HEK293T (cell line): ENCODE measurements around the gene CA11.

ENCODE experiments used
- CTCF ChIA-PET: fragments of 350-600 bp; formaldehyde crosslinking; extraction: SDS; loops from one replicate; lab custom pipeline; 2021; ENCODE audit warnings: antibody characterized with exemption, inconsistent platforms; lab: Yijun Ruan, JAX
- POLR2A ChIA-PET: fragments of 350-600 bp; formaldehyde crosslinking; extraction: SDS; loops from one replicate; lab custom pipeline; 2020; ENCODE audit warnings: antibody characterized with exemption, inconsistent platforms; lab: Yijun Ruan, JAX
- DNase-seq: peaks from one replicate; pipeline ENCODE4 v3.0.0; 2012; ENCODE audit warnings: mixed read lengths; ENCODE audit errors: extremely low spot score
- ARNT ChIP-seq: fragments of 450-650 bp; IDR thresholded peaks from 2 replicates; pipeline ENCODE4 v1.6.1; 2017; ENCODE audit warnings: mild to moderate bottlenecking
- BHLHE40 ChIP-seq: fragments of 450-650 bp; IDR thresholded peaks from 2 replicates; pipeline ENCODE4 v1.6.1; 2016; ENCODE audit warnings: mild to moderate bottlenecking, moderate library complexity, borderline replicate concordance
- CTBP1 ChIP-seq: fragments of 450-650 bp; IDR thresholded peaks from 2 replicates; pipeline ENCODE4 v1.6.1; 2016; ENCODE audit warnings: borderline replicate concordance
- ELF4 ChIP-seq: fragments of 450-650 bp; IDR thresholded peaks from 2 replicates; pipeline ENCODE4 v1.6.1; 2017; ENCODE audit warnings: antibody characterized with exemption
- FOXA1 ChIP-seq: fragments of 450-650 bp; IDR thresholded peaks from 2 replicates; pipeline ENCODE4 v1.6.1; 2016; ENCODE audit warnings: mild to moderate bottlenecking
- FOXK2 ChIP-seq: fragments of 450-650 bp; IDR thresholded peaks from 2 replicates; pipeline ENCODE4 v1.6.1; 2016; ENCODE audit warnings: mild to moderate bottlenecking
- FOXM1 ChIP-seq: fragments of 450-650 bp; IDR thresholded peaks from 2 replicates; pipeline ENCODE4 v1.6.1; 2017; ENCODE audit warnings: mild to moderate bottlenecking, borderline replicate concordance
- HDGF ChIP-seq: fragments of 450-650 bp; IDR thresholded peaks from 2 replicates; pipeline ENCODE4 v1.6.1; 2017; ENCODE audit warnings: antibody characterized with exemption, borderline replicate concordance
- L3MBTL2 ChIP-seq: fragments of 450-650 bp; conservative IDR thresholded peaks from 2 replicates; pipeline ENCODE4 v1.6.1; 2016; ENCODE audit warnings: mild to moderate bottlenecking
- LEF1 ChIP-seq: fragments of 450-650 bp; IDR thresholded peaks from 2 replicates; pipeline ENCODE4 v1.6.1; 2017; ENCODE audit warnings: mild to moderate bottlenecking, borderline replicate concordance
- NFRKB ChIP-seq: fragments of 450-650 bp; IDR thresholded peaks from 2 replicates; pipeline ENCODE4 v1.6.1; 2016; ENCODE audit warnings: mild to moderate bottlenecking, moderate library complexity
- SP1 ChIP-seq: fragments of 450-650 bp; IDR thresholded peaks from 2 replicates; pipeline ENCODE4 v1.6.1; 2017
- SUZ12 ChIP-seq: fragments of 450-650 bp; IDR thresholded peaks from 2 replicates; pipeline ENCODE4 v1.6.1; 2016; ENCODE audit warnings: mild to moderate bottlenecking
- TARDBP ChIP-seq: fragments of 450-650 bp; IDR thresholded peaks from 2 replicates; pipeline ENCODE4 v1.6.1; 2016
- ZNF384 ChIP-seq: fragments of 450-650 bp; IDR thresholded peaks from 2 replicates; pipeline ENCODE4 v1.6.1; 2016
- TF ChIP-seq, protein P1 (sequence below): fragments of 450-650 bp; IDR thresholded peaks from 2 replicates; pipeline ENCODE4 v1.6.1; 2016

The CA11 gene

DNA sequence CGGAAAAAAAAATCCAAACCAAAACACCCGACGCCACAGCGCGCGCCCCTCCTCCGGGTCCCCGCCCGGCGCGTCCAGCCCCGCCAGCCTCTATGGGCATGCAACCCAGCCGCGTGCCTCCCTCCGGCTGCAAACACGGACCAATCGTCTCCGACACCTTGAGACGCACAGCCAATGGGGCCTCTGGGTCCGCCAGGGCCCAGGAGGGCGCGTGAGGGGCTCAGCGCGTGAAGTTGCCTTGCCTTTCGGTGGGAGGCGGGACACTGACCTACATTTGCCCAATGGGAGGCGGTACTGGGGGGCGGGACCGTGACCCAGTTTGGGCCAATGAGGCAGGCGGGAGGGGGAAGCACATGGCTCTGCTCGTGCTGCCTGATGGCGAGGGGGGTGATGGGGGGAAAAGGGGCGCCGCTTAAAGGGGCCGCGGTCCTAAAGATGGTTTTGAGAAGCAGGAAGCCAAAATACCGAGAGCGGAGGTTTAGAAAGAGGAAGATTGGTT lies 8.5 kb downstream of the CA11 start:
- ChIA-PET POLR2A (interaction anchor here (1.8 to 2.3 kb wide), 2 partner anchors 8 to 18 kb away, joined by 7 to 12 read pairs; partner anchors contain the start of genes CA11, RPL18 and SPHK2), CTCF (no interaction called here)
- DNase-seq: peak; percentile 84
- TF ChIP-seq FOXM1 (0 out of 2 replicates have a peak, but pooled peaks have one; percentile 21), HDGF (peak; percentile 72; the same call in 1 of the 2 replicates), ARNT (no peak), L3MBTL2 (peak; percentile 100), FOXK2 (no peak), SP1 (no peak)

DNA sequence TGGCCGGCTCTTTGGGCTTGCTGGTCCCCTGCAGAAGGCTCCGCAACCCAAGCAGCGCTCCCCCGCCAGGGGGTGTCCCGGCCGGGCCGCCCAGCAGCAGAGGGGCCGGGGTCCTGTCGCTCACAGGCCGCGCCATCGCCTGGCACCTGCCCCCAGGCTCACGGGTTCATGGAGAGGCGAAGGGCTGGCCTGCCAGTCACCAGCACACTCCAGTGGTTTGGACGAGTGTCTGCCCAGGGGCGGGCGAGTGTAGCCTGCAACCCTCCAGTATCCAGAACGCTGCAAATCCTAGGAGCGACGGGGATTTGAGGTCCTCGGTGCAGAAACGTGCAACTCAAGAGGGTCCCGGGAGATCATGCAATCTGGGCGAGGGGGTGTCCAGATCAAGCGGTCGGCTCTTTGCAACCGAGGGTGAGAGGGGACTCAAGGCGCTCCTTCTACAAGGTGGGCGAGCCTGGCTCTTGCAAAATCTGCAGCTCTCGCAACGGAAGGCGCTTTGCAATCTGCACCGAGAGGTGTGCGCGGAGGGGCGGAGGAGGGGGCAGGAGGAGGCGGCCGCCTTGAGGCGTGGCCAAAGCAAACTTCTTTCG lies 9.0 kb downstream of the CA11 start, which contains the start of gene DBP:
Gene DBP, minus strand, starts transcription at position 521 of the 590 bp plus-strand sequence. Its CDS starts 385 bp downstream, at position 136.
- ChIA-PET POLR2A (interaction anchor here (1.8 to 2.3 kb wide), 2 partner anchors 9 to 18 kb away, joined by 7 to 12 read pairs; partner anchors contain the start of genes CA11, RPL18 and SPHK2), CTCF (no interaction called here)

DNA sequence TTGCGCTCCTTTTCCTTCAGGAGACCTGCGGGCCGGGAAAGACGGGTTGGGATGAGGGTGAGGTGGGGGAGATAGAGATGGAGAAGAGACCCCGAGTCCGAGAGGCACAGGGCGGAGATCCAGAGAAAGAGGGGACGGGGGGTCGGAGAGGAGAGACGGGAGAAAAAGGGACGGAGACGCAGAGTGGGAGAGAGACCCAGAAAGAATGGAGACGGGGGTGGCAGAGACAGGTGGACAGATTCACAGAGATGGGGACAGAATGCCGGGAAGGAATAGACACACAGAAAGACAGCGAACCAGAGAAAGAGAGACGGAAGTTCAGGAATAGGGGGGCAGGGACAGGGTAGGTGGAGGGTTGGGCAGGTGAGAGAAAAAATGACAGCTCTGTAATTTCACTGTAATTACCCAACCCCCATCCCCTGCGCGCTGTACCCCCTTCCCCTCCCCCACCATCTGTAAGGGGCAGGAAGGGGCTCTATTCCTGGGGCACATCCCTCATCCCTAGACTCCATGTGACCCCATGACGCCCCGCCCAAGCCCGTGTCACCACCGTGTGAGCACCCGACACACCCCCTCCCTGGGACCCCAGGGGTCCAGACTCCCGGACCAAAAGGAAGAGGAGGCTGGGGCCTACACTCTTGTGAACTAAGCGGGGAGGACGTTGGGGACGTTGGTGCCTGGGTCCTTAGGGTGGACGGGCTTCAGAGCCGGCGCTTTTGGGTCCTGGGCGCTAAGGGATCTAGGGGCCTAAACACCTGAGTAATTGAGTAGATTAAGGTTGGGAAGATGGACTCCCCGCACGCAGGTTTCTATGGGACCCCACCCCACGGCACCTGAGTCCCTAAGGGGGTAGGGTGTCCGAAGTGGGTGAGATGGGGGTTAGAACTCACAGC lies 9.8 kb downstream of the CA11 start:
- CTCF ChIA-PET: no interaction called here
- POLR2A ChIA-PET: interaction anchor here (1.8 to 2.3 kb wide), 2 partner anchors 10 to 17 kb away, joined by 7 to 12 read pairs; partner anchors contain the start of genes CA11, RPL18 and SPHK2
- no peak for TF ChIP-seq TARDBP
- TF ChIP-seq ELF4: no peak
- TF ChIP-seq SUZ12: no peak
- no peak for TF ChIP-seq CTBP1
- TF ChIP-seq ZNF384: no peak
- TF ChIP-seq SP1: no peak
- no peak for TF ChIP-seq LEF1
- TF ChIP-seq HDGF: no peak
- TF ChIP-seq ARNT: no peak
- no peak for TF ChIP-seq BHLHE40
- no peak for TF ChIP-seq FOXK2
- TF ChIP-seq L3MBTL2: no peak
- no peak for TF ChIP-seq FOXA1
- TF ChIP-seq, protein P1, sequence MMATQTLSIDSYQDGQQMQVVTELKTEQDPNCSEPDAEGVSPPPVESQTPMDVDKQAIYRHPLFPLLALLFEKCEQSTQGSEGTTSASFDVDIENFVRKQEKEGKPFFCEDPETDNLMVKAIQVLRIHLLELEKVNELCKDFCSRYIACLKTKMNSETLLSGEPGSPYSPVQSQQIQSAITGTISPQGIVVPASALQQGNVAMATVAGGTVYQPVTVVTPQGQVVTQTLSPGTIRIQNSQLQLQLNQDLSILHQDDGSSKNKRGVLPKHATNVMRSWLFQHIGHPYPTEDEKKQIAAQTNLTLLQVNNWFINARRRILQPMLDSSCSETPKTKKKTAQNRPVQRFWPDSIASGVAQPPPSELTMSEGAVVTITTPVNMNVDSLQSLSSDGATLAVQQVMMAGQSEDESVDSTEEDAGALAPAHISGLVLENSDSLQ: no peak
- no peak for TF ChIP-seq FOXM1
- no peak for DNase-seq

More for the DNA sequence above, 9.0 kb downstream of the CA11 start, which contains the start of gene DBP:
- TF ChIP-seq, protein P1: peak; percentile 78; the same call in 1 of the 2 replicates
- TF ChIP-seq ZNF384: no peak
- DNase-seq: no peak

DNA sequence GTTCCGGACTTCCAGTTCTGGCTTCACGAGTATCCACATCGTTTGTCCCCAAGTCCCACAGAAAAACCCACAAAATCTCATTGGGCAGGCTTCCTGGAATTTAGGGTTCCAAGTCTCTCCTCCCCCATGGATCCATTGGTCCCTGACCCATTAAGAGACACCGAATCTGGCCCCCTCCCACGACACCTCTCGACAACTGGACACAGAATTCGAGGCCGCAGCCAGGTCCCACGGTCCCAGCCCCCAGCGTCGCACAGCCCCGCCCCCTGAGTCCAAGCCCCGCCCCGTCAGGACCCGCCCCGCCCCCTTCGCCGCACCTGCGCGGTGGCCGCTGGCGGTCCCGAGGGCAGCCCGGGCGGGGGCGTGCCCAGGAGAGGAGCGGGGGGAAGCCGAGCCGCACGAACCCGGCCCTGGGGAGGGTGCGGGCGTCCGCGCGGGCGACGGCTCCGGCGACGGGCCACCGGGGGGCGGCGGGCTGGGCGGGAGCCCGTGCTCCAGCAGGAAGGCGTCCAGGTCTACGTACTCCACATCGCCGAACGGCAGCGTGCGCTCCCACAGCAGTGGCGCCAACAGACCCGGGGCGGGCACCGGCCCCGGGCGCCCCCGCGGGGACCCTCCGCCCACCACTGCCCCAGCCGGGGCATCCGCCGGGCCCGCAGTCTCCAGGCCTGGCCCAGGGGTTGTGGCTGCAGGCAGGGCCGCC lies 10.6 kb downstream of the CA11 start:
- ChIA-PET CTCF (interaction anchor here (1.8 kb wide), 1 partner anchor 47 kb away, joined by 4 read pairs; no protein-coding TSS in a partner anchor), POLR2A (interaction anchor here (2.3 to 6.7 kb wide), 3 partner anchors 12 to 17 kb away, joined by 12 to 88 read pairs (median 21); partner anchors contain the start of genes RPL18 and SPHK2)
- DNase-seq: peak; percentile 73
- TF ChIP-seq ZNF384 (no peak), NFRKB (no peak), SP1 (no peak), LEF1 (no peak), TARDBP (no peak), FOXA1 (no peak), HDGF (no peak), SUZ12 (no peak), L3MBTL2 (no peak), FOXM1 (no peak), ELF4 (no peak), CTBP1 (no peak)
- TF ChIP-seq, protein P1: no peak

DNA sequence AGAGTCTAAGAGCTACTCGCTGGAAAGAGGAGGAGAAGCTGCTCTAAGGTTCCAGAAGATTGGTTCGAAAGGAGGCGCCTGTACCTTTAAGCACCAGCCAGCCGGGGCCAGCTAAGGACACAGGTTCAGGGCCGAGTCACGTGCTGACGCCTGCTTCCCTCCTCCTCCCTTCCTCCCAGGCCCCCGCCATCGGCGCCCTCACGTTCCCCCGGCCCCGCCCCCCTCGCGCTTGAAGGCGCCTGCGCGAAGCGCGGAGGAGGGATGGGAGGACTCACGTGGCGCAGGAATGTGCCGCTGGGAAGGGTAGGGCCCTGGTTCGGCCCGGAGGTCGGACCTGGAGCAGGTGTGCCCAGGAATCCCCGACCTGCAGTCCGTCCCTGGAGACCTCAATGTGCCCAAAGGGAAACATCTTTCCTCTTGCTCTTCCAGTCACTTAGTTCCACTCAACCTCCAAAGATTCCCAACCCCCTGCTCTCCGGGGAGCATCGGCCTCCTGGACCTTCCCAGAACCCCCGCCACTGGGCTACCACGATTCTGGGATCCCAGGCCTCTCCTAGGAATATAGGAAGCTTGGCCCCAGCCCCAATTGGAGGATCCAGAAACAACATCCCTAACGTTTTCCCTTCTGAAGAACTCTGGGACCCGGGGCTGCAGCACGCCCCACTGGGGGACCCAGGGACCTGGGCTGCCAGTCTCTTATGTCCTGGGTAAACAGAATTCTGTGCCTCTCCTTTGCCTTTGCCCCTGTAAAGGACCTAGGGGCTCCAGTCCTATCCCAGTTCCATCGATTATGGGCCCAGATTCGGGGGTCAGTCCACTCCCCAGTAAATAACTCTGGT lies 11.3 kb downstream of the CA11 start:
- CTCF ChIA-PET: interaction anchor here (0.7 to 1.8 kb wide), 2 partner anchors 40 to 46 kb away, joined by 4 read pairs; no protein-coding TSS in a partner anchor
- peak; percentile 80 for DNase-seq
- TF ChIP-seq L3MBTL2: peak; percentile 51
- no peak for TF ChIP-seq NFRKB
- POLR2A ChIA-PET: interaction anchor here (0.5 to 6.7 kb wide), 5 partner anchors 10 to 86 kb away, joined by 3 to 88 read pairs (median 9); partner anchors contain the start of genes CA11, RPL18 and SPHK2
